BLaER1 treated with 17β-estradiol and CSF1 and Interleukin-3, amounts not matched to agents 10 nM and 100 nM (cell line): ENCODE results near the gene TRPM2.
"Not testable (repeated sequence)": the region's sequence is repeated elsewhere in the genome, so short reads cannot be mapped to it uniquely, and the experiment has no call there.

Experiments
- H3K27ac ChIP-seq, 11 experiments: shearing (Covaris generic); formaldehyde crosslinking; 2 replicates each; pipeline ENCODE4 v1.8.1; 2022
- H3K27me3 ChIP-seq, 11 experiments: shearing (Covaris generic); formaldehyde crosslinking; 2 replicates each; pipeline ENCODE4 v1.8.1; 2022
- H3K36me3 ChIP-seq, 11 experiments: shearing (Covaris generic); formaldehyde crosslinking; 2 replicates each; pipeline ENCODE4 v1.8.1; 2022
- H3K4me1 ChIP-seq, 10 experiments: shearing (Covaris generic); formaldehyde crosslinking; 2 replicates each; pipeline ENCODE4 v1.8.1; 2022
- H3K4me2 ChIP-seq, 11 experiments: shearing (Covaris generic); formaldehyde crosslinking; 2 replicates each; pipeline ENCODE4 v1.8.1; 2022
- H3K4me3 ChIP-seq, 10 experiments: shearing (Covaris generic); formaldehyde crosslinking; 2 replicates each; pipeline ENCODE4 v1.8.1; 2022
- H3K9ac ChIP-seq, 11 experiments: shearing (Covaris generic); formaldehyde crosslinking; 2 replicates each; pipeline ENCODE4 v1.8.1; 2022
- H3K9me3 ChIP-seq, 11 experiments: shearing (Covaris generic); formaldehyde crosslinking; replicated peaks in 1 of 11; 2 replicates each; pipeline ENCODE4 v1.8.1; 2022
- H4K20me1 ChIP-seq, 11 experiments: shearing (Covaris generic); formaldehyde crosslinking; 2 replicates each; pipeline ENCODE4 v1.8.1; 2022
- Cebpa-rat ChIP-seq, 11 experiments: shearing (Covaris generic); IDR thresholded peaks; 2 replicates each; pipeline ENCODE4 v1.8.1; 2022

Gene TRPM2

GRCh38 chr21:44359396-44359795, 6.0 kb downstream of the TRPM2 start:
- Histone ChIP-seq H3K9ac (peak overlapping the region in 2 of 11 experiments; percentile 38 to 50; a peak in 4 of 22 replicates), H3K27me3 (no peaks in the 10 kb centered on the region), H3K4me3 (no peak overlapping the region), H3K9me3 (peaks cover 0 to 53% (median 40%) of the 10 kb centered on the region in 11 experiments; a peak in 18 of 22 replicates), H3K4me2 (peak overlapping the region; percentile 32 to 100 (median 63); a peak in 20 of 22 replicates), H3K27ac (peak overlapping the region; percentile 19 to 89 (median 68); a peak in 19 of 22 replicates), H3K36me3 (peaks cover 57 to 94% (median 86%) of the 10 kb centered on the region in 11 experiments), H3K4me1 (peaks cover 62 to 99% (median 93%) of the 10 kb centered on the region in 10 experiments), H4K20me1 (peaks cover 7 to 60% (median 26%) of the 10 kb centered on the region in 11 experiments)
- TF ChIP-seq Cebpa-rat (IDR thresholded peaks at IDR 0.05): no peak

GRCh38 chr21:44360159-44360558, 6.7 kb downstream of the TRPM2 start:
- peak in 1 of 11 experiments; percentile 7; a peak in 2 of 22 replicates for TF ChIP-seq Cebpa-rat (IDR thresholded peaks at IDR 0.05)
- Histone ChIP-seq H3K4me1 (peaks cover 57 to 97% (median 89%) of the 10 kb centered on the region in 10 experiments), H3K36me3 (peaks cover 58 to 94% (median 87%) of the 10 kb centered on the region in 11 experiments), H3K4me3 (peak overlapping the region in 1 of 10 experiments; percentile 7; a peak in 2 of 20 replicates), H4K20me1 (peaks cover 13 to 68% (median 34%) of the 10 kb centered on the region in 11 experiments), H3K4me2 (peak overlapping the region; percentile 32 to 100 (median 63)), H3K27me3 (no peaks in the 10 kb centered on the region), H3K9ac (peak overlapping the region in 9 of 11 experiments; percentile 3 to 56 (median 38); a peak in 15 of 22 replicates), H3K27ac (peak overlapping the region; percentile 40 to 89 (median 68); a peak in 21 of 22 replicates), H3K9me3 (peaks cover 0 to 53% (median 40%) of the 10 kb centered on the region in 11 experiments; a peak in 18 of 22 replicates)

- Histone ChIP-seq H3K4me2 (peak overlapping the region in 6 of 11 experiments; percentile 4 to 97 (median 67); a peak in 8 of 22 replicates), H4K20me1 (peaks cover 28 to 79% (median 51%) of the 10 kb centered on the region in 11 experiments), H3K36me3 (peaks cover 64 to 94% (median 88%) of the 10 kb centered on the region in 11 experiments), H3K27ac (peak overlapping the region in 2 of 11 experiments; percentile 5 to 21; a peak in 1 of 22 replicates), H3K9me3 (peaks cover 0 to 51% (median 37%) of the 10 kb centered on the region in 11 experiments; a peak in 18 of 22 replicates), H3K4me1 (peaks cover 39 to 80% (median 72%) of the 10 kb centered on the region in 10 experiments)
- not testable (repeated sequence) for H3K4me3 ChIP-seq, H3K9ac ChIP-seq, H3K27me3 ChIP-seq
Measured at GRCh38 chr21:44361903-44362302, 8.5 kb downstream of the TRPM2 start.

- 0 out of 22 replicates have a peak overlapping the region, but pooled peaks of 1 of the 11 experiments have one; percentile 14 for H3K9ac ChIP-seq
- no peak overlapping the region for H3K4me3 ChIP-seq
- peaks cover 0 to 37% (median 23%) of the 10 kb centered on the region in 11 experiments; a peak in 18 of 22 replicates for H3K9me3 ChIP-seq
- no peaks in the 10 kb centered on the region for H3K27me3 ChIP-seq
- peaks cover 64 to 94% (median 88%) of the 10 kb centered on the region in 11 experiments for H3K36me3 ChIP-seq
- H3K27ac ChIP-seq: peak overlapping the region in 5 of 11 experiments; percentile 25 to 55 (median 41); a peak in 7 of 22 replicates
- H3K4me2 ChIP-seq: peak overlapping the region; percentile 25 to 97 (median 52); a peak in 12 of 22 replicates
- TF ChIP-seq Cebpa-rat (IDR thresholded peaks at IDR 0.05): no peak
- H3K4me1 ChIP-seq: peaks cover 33 to 66% (median 59%) of the 10 kb centered on the region in 10 experiments
- peaks cover 37 to 79% (median 63%) of the 10 kb centered on the region in 11 experiments for H4K20me1 ChIP-seq
Measured at GRCh38 chr21:44363278-44363677, 9.9 kb downstream of the TRPM2 start.

- peak overlapping the region in 4 of 11 experiments; percentile 7 to 38 (median 12); a peak in 5 of 22 replicates for H3K9ac ChIP-seq
- peaks cover 63 to 92% (median 86%) of the 10 kb centered on the region in 11 experiments for H3K36me3 ChIP-seq
- no peaks in the 10 kb centered on the region for H3K27me3 ChIP-seq
- H3K4me2 ChIP-seq: peak overlapping the region in 10 of 11 experiments; percentile 8 to 60 (median 36); a peak in 14 of 22 replicates
- peaks cover 37 to 81% (median 67%) of the 10 kb centered on the region in 11 experiments for H4K20me1 ChIP-seq
- H3K9me3 ChIP-seq: peaks cover 0 to 26% (median 20%) of the 10 kb centered on the region in 11 experiments; a peak in 16 of 22 replicates
- peak overlapping the region in 8 of 11 experiments; percentile 10 to 55 (median 29); a peak in 14 of 22 replicates for H3K27ac ChIP-seq
- peaks cover 27 to 55% (median 47%) of the 10 kb centered on the region in 10 experiments for H3K4me1 ChIP-seq
- no peak overlapping the region for H3K4me3 ChIP-seq
- TF ChIP-seq Cebpa-rat (IDR thresholded peaks at IDR 0.05): no peak
Measured at GRCh38 chr21:44364151-44365053, 11.0 kb downstream of the TRPM2 start.

GRCh38 chr21:44365251-44365966, 12.0 kb downstream of the TRPM2 start:
- peak overlapping the region in 1 of 11 experiments; percentile 8; a peak in 1 of 22 replicates for H3K9ac ChIP-seq
- peaks cover 37 to 87% (median 72%) of the 10 kb centered on the region in 11 experiments for H4K20me1 ChIP-seq
- H3K27ac ChIP-seq: peak overlapping the region in 2 of 11 experiments; percentile 15 to 27; a peak in 2 of 22 replicates
- H3K4me2 ChIP-seq: no peak overlapping the region
- H3K36me3 ChIP-seq: peaks cover 69 to 96% (median 92%) of the 10 kb centered on the region in 11 experiments
- peaks cover 0 to 27% (median 20%) of the 10 kb centered on the region in 11 experiments; a peak in 18 of 22 replicates for H3K9me3 ChIP-seq
- no peak for TF ChIP-seq Cebpa-rat (IDR thresholded peaks at IDR 0.05)
- peaks cover 17 to 45% (median 37%) of the 10 kb centered on the region in 10 experiments for H3K4me1 ChIP-seq
- H3K4me3 ChIP-seq: no peak overlapping the region
- H3K27me3 ChIP-seq: no peaks in the 10 kb centered on the region

- Histone ChIP-seq H3K36me3 (peaks cover 75 to 96% (median 92%) of the 10 kb centered on the region in 11 experiments), H3K27ac (0 out of 22 replicates have a peak overlapping the region, but pooled peaks of 2 of the 11 experiments have one; percentile 15 to 27), H3K4me3 (no peak overlapping the region), H3K9ac (peak overlapping the region in 1 of 11 experiments; percentile 8; a peak in 1 of 22 replicates), H3K4me1 (peaks cover 15 to 38% (median 31%) of the 10 kb centered on the region in 10 experiments), H3K27me3 (no peaks in the 10 kb centered on the region), H3K4me2 (no peak overlapping the region), H4K20me1 (peaks cover 37 to 92% (median 79%) of the 10 kb centered on the region in 11 experiments), H3K9me3 (peaks cover 0 to 31% (median 19%) of the 10 kb centered on the region in 11 experiments; a peak in 18 of 22 replicates)
- TF ChIP-seq Cebpa-rat (IDR thresholded peaks at IDR 0.05): no peak
Measured at GRCh38 chr21:44365967-44366585, 12.7 kb downstream of the TRPM2 start.
